ENCODE measurements around the gene SORCS1. TPM values are rescaled to one million over a fixed set of nuclear protein-coding genes. Genes with fewer than 3 reads are reported as not detected.

Gene SORCS1
- total RNA-seq, 1 experiment from 2014 or later = 1.7 TPM

DNA sequence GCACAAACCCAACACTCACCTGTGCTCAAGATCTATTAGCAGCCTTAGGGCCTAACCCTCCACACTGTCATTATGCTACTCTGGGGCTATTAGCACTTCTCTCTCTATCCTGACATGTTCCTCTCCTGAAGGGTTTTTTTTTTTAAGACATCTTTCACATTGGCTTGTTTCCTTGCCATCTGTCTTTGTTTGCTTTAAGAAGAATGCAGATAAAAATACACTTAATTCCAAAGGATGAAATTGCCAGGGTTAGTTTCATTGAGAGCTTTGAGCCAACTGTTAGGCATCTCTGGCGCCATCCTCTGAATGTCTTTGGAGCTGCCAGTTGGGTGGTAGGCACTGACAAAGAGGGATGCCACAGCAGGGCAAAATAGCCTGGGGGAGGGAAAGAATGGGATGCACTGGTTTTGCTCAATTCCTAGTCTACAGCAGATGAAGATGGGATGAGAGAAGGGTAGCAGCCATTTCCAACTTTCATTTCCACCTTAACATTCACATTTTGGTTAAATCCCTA, 399.2 kb downstream of the SORCS1 start:
- H2BK120ac ChIP-seq (ENCODE audit: low read depth, low read length, poor library complexity, severe bottlenecking) = no peak overlapping the region
- H3K14ac ChIP-seq (ENCODE audit: insufficient read depth, low read length) = no peak overlapping the region
- Mint-ChIP-seq H3K27ac (no peak overlapping the region; a peak in 1 of 7 replicates), H3K9me3 (no peaks in the 10 kb centered on the region), H3K36me3 (ENCODE audit: insufficient read depth in 1 of 3, low read depth in 3 of 3) (no peaks in the 10 kb centered on the region), H3K4me3 (no peak overlapping the region), H3K4me1 (peaks cover 13% of the 10 kb centered on the region in 2 experiments), H3K27me3 (ENCODE audit: low read depth) (no peaks in the 10 kb centered on the region)
- no peaks in the 10 kb centered on the region for H3K79me2 ChIP-seq (ENCODE audit: insufficient read depth, low read length)
- no peaks in the 10 kb centered on the region; the same call in 1 of the 2 replicates for H3K4me1 ChIP-seq (ENCODE audit: insufficient read depth, low read length)
- H2AFZ ChIP-seq (ENCODE audit: low read length) = no peak overlapping the region
- no peak overlapping the region for H3K4me2 ChIP-seq (ENCODE audit: insufficient read depth, insufficient read length, low read length)
- H3K18ac ChIP-seq (ENCODE audit: insufficient read length, low read depth, low read length) = no peak overlapping the region
- H3K9ac ChIP-seq (ENCODE audit: extremely low read depth, insufficient read length, low read length) = no peak overlapping the region
- no peak overlapping the region for H4K5ac ChIP-seq (ENCODE audit: insufficient read length, low read depth, low read length)
- no peak overlapping the region for H3K23ac ChIP-seq (ENCODE audit: insufficient read length, low read depth, low read length)
- no peak overlapping the region for H4K91ac ChIP-seq (ENCODE audit: insufficient read length, low read depth, low read length)
- H3K4ac ChIP-seq (ENCODE audit: low read depth, low read length) = no peak overlapping the region
- H2BK20ac ChIP-seq (ENCODE audit: low read depth, low read length, poor library complexity, severe bottlenecking) = no peak overlapping the region
- no peak overlapping the region for H3K27ac ChIP-seq (ENCODE audit: insufficient read length, low read depth, low read length)
- H3K56ac ChIP-seq (ENCODE audit: insufficient read length, low read depth, low read length) = no peak overlapping the region
- no peaks in the 10 kb centered on the region for H3K23me2 ChIP-seq (ENCODE audit: insufficient read length, low read depth, low read length, poor library complexity, severe bottlenecking)
- H3K79me1 ChIP-seq (ENCODE audit: insufficient read depth, low read depth, low read length, poor library complexity, severe bottlenecking) = no peaks in the 10 kb centered on the region
- H2AK5ac ChIP-seq (ENCODE audit: insufficient read length, low read length) = no peak overlapping the region
- no peaks in the 10 kb centered on the region for H3K9me3 ChIP-seq (ENCODE audit: control insufficient read depth, low read depth, low read length)
- H2BK15ac ChIP-seq (ENCODE audit: low read depth, low read length) = no peak overlapping the region
- no peak overlapping the region for H4K8ac ChIP-seq (replicated peaks; ENCODE audit: insufficient read length, low read depth, low read length)
- H3T11ph ChIP-seq (ENCODE audit: low read length) = no peak overlapping the region
- peak; percentile 40 for DNase-seq
- no peak overlapping the region for H2BK5ac ChIP-seq (ENCODE audit: insufficient read length, low read length)
- H4K20me1 ChIP-seq (ENCODE audit: control insufficient read depth, insufficient read depth, insufficient read length) = no peaks in the 10 kb centered on the region
- H3K27me3 ChIP-seq (ENCODE audit: insufficient read depth, low read length) = no peaks in the 10 kb centered on the region
- TF ChIP-seq, protein P1, sequence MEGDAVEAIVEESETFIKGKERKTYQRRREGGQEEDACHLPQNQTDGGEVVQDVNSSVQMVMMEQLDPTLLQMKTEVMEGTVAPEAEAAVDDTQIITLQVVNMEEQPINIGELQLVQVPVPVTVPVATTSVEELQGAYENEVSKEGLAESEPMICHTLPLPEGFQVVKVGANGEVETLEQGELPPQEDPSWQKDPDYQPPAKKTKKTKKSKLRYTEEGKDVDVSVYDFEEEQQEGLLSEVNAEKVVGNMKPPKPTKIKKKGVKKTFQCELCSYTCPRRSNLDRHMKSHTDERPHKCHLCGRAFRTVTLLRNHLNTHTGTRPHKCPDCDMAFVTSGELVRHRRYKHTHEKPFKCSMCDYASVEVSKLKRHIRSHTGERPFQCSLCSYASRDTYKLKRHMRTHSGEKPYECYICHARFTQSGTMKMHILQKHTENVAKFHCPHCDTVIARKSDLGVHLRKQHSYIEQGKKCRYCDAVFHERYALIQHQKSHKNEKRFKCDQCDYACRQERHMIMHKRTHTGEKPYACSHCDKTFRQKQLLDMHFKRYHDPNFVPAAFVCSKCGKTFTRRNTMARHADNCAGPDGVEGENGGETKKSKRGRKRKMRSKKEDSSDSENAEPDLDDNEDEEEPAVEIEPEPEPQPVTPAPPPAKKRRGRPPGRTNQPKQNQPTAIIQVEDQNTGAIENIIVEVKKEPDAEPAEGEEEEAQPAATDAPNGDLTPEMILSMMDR (conservative IDR thresholded peaks at IDR 0.05) = peak; percentile 57
- no CpG with 5 or more reads among the region's 1 CpG for WGBS (ENCODE audit: extremely low coverage, insufficient read length, low lambda C conversion rate)
- H2BK12ac ChIP-seq (ENCODE audit: insufficient read length, low read depth, low read length) = no peak overlapping the region

Measured in H9 (cell line).